Ecto neural progenitor cell (in vitro differentiated cells): ENCODE data around the gene WDFY2.

Experiments used
- DNase-seq: peaks from one replicate; pipeline ENCODE4 v3.0.0-alpha.2; 2018; ENCODE audit warnings: low spot score

Gene WDFY2

GRCh38 chr13:51797664-51798488 is 213.6 kb downstream of the WDFY2 start:
- no peak for DNase-seq

- no peak for DNase-seq
Measured at GRCh38 chr13:51799261-51799660, 215.0 kb downstream of the WDFY2 start.

GRCh38 chr13:51800486-51800885 is 216.2 kb downstream of the WDFY2 start:
- DNase-seq: no peak

- DNase-seq: peak; percentile 72
Measured at GRCh38 chr13:51801631-51802099, 217.4 kb downstream of the WDFY2 start.

- no peak for DNase-seq
Measured at GRCh38 chr13:51802631-51803418, 218.6 kb downstream of the WDFY2 start.

GRCh38 chr13:51803422-51804294 is 219.4 kb downstream of the WDFY2 start, which contains the start of gene DHRS12:
TSS of gene DHRS12 (minus strand) at chr13:51804163. CDS start at chr13:51799659, 4,504 bp downstream.
- DNase-seq: peak; percentile 87

- DNase-seq: no peak
Measured at GRCh38 chr13:51804295-51805172, 220.3 kb downstream of the WDFY2 start.

- DNase-seq: no peak
Measured at GRCh38 chr13:51805313-51805712, 221.1 kb downstream of the WDFY2 start.

GRCh38 chr13:51805925-51806324 is 221.7 kb downstream of the WDFY2 start:
- DNase-seq: no peak

- no peak for DNase-seq
Measured at GRCh38 chr13:51806566-51806965, 222.3 kb downstream of the WDFY2 start.

- DNase-seq: no peak
Measured at GRCh38 chr13:51807041-51807440, 222.8 kb downstream of the WDFY2 start.

GRCh38 chr13:51808811-51809210 is 224.5 kb downstream of the WDFY2 start:
- DNase-seq: no peak

- no peak for DNase-seq
Measured at GRCh38 chr13:51811046-51811445, 226.8 kb downstream of the WDFY2 start.

GRCh38 chr13:51811920-51812451 is 227.7 kb downstream of the WDFY2 start:
- DNase-seq: no peak

GRCh38 chr13:51814071-51814470 is 229.8 kb downstream of the WDFY2 start:
- DNase-seq: no peak

- DNase-seq: peak; percentile 77
Measured at GRCh38 chr13:51814825-51815650, 230.8 kb downstream of the WDFY2 start.

GRCh38 chr13:51815848-51816247 is 231.6 kb downstream of the WDFY2 start:
- DNase-seq: no peak

- DNase-seq: no peak
Measured at GRCh38 chr13:51816604-51817249, 232.5 kb downstream of the WDFY2 start.
